ENCODE measurements around the gene PTH1R.

PTH1R gene

GRCh38 chr3:46947981-46948791 is 70.7 kb downstream of the PTH1R start:
- in situ Hi-C loops (cut with HindIII; ENCODE audit: low sequenced_read_pairs): no loop called here
- TF ChIP-seq CTCF (IDR thresholded peaks at IDR 0.05; ENCODE audit: low read depth, low read length, missing control alignments): no peak
- no peak for DNase-seq (ENCODE audit: low read depth)
- no peak overlapping the region for H3K4me3 ChIP-seq (ENCODE audit: low read depth, low read length)

- TF ChIP-seq CTCF (IDR thresholded peaks at IDR 0.05; ENCODE audit: low read depth, low read length, missing control alignments): no peak
- H3K4me3 ChIP-seq (ENCODE audit: low read depth, low read length): no peak overlapping the region
- in situ Hi-C loops (cut with HindIII; ENCODE audit: low sequenced_read_pairs): no loop called here
- DNase-seq (ENCODE audit: low read depth): no peak
Measured at GRCh38 chr3:46948830-46949671, 71.5 kb downstream of the PTH1R start.

GRCh38 chr3:46950177-46950576 is 72.7 kb downstream of the PTH1R start:
- in situ Hi-C loops (cut with HindIII; ENCODE audit: low sequenced_read_pairs): no loop called here
- TF ChIP-seq CTCF (IDR thresholded peaks at IDR 0.05; ENCODE audit: low read depth, low read length, missing control alignments): no peak
- no peak overlapping the region for H3K4me3 ChIP-seq (ENCODE audit: low read depth, low read length)
- no peak for DNase-seq (ENCODE audit: low read depth)

GRCh38 chr3:46950650-46951241 is 73.2 kb downstream of the PTH1R start:
- no peak for TF ChIP-seq CTCF (IDR thresholded peaks at IDR 0.05; ENCODE audit: low read depth, low read length, missing control alignments)
- in situ Hi-C loops (cut with HindIII; ENCODE audit: low sequenced_read_pairs): no loop called here
- no peak for DNase-seq (ENCODE audit: low read depth)
- no peak overlapping the region for H3K4me3 ChIP-seq (ENCODE audit: low read depth, low read length)

GRCh38 chr3:46952813-46953212 is 75.3 kb downstream of the PTH1R start:
- no peak overlapping the region for H3K4me3 ChIP-seq (ENCODE audit: low read depth, low read length)
- no peak for DNase-seq (ENCODE audit: low read depth)
- no peak for TF ChIP-seq CTCF (IDR thresholded peaks at IDR 0.05; ENCODE audit: low read depth, low read length, missing control alignments)
- in situ Hi-C loops (cut with HindIII; ENCODE audit: low sequenced_read_pairs): no loop called here
